H1 (cell line): ENCODE measurements around the gene SNRPD3. TPM values are rescaled to one million over a fixed set of nuclear protein-coding genes. Genes with fewer than 3 reads are reported as not detected.

Experiments used
- CTCF ChIA-PET: fragments of 300-600 bp; sonication (Branson Sonifier 250); formaldehyde crosslinking; loops from one replicate; lab custom pipeline; 2021; ENCODE audit not compliant: partially characterized antibody; lab: Charles Lee
- POLR2A ChIA-PET: fragments of 300-600 bp; sonication (Branson Sonifier 250); formaldehyde crosslinking; loops from one replicate; lab custom pipeline; 2021; ENCODE audit warnings: inconsistent platforms; ENCODE audit not compliant: partially characterized antibody; lab: Charles Lee
- DNase-seq, 2 experiments: peaks; one replicate each; pipeline versions ENCODE4 v3.0.0 to v3.0.0-alpha.2; 2010 to 2022; ENCODE audit warnings: low spot score in 2 of 2, low read depth in 1 of 2, mixed read lengths in 1 of 2
- FAIRE-seq: peaks from 2 replicates; lab custom pipeline; 2011; peaks lifted over from hg19 to GRCh38; lab: Jason Lieb, UNC
- H2AFZ ChIP-seq: 2 replicates; pipeline ENCODE4 v1.8.1; 2012; ENCODE audit warnings: low read length, inconsistent platforms
- H2AK5ac ChIP-seq: 2 replicates; pipeline ENCODE4 v1.6.1; 2013; ENCODE audit warnings: low read depth, low read length
- H2BK120ac ChIP-seq: replicated peaks from 2 replicates; pipeline ENCODE3; 2013; ENCODE audit warnings: low read depth, low read length, inconsistent platforms
- H2BK12ac ChIP-seq: 2 replicates; pipeline ENCODE4 v1.6.1; 2013; ENCODE audit warnings: low read depth, low read length
- H2BK15ac ChIP-seq: 2 replicates; pipeline ENCODE4 v1.6.1; 2013; ENCODE audit warnings: low read length
- H2BK20ac ChIP-seq: 2 replicates; pipeline ENCODE4 v1.6.1; 2013; ENCODE audit warnings: low read length
- H2BK5ac ChIP-seq: 2 replicates; pipeline ENCODE4 v1.6.1; 2013; ENCODE audit warnings: low read depth, low read length
- H3K14ac ChIP-seq: 2 replicates; pipeline ENCODE4 v1.6.1; 2013; ENCODE audit warnings: inconsistent platforms; ENCODE audit not compliant: insufficient read length
- H3K18ac ChIP-seq: 2 replicates; pipeline ENCODE4 v1.6.1; 2013; ENCODE audit warnings: low read length; ENCODE audit errors: extremely low read depth
- H3K23ac ChIP-seq: 2 replicates; pipeline ENCODE4 v1.6.1; 2013; ENCODE audit warnings: inconsistent platforms; ENCODE audit not compliant: insufficient read length
- H3K23me2 ChIP-seq: 2 replicates; pipeline ENCODE4 v1.6.1; 2013; ENCODE audit warnings: low read depth, low read length
- H3K27ac ChIP-seq: 2 replicates; pipeline ENCODE4 v1.6.1; 2011; ENCODE audit warnings: low read depth, low read length, inconsistent platforms
- H3K27me3 ChIP-seq, 4 experiments: replicated peaks in 1 of 4; 1 replicate in 1 of 4; 2 replicates in 3 of 4; pipeline versions ENCODE4 v1.6.1 to v1.8.1; 2011 to 2013; ENCODE audit warnings: low read length in 3 of 4, mild to moderate bottlenecking in 3 of 4, inconsistent platforms in 2 of 4, mixed read lengths in 2 of 4, moderate library complexity in 1 of 4; ENCODE audit not compliant: control insufficient read depth in 3 of 4, insufficient read depth in 3 of 4; ENCODE audit errors: extremely low read depth in 1 of 4
- H3K36me3 ChIP-seq, 4 experiments: 2 replicates each; pipeline versions ENCODE4 v1.6.1 to v1.8.1; 2011 to 2013; ENCODE audit warnings: mild to moderate bottlenecking in 4 of 4, low read length in 3 of 4, moderate library complexity in 2 of 4, control low read depth in 1 of 4, inconsistent platforms in 1 of 4; ENCODE audit not compliant: insufficient read depth in 4 of 4, control insufficient read depth in 2 of 4
- H3K4ac ChIP-seq: replicated peaks from 2 replicates; pipeline ENCODE3; 2013; ENCODE audit warnings: low read length, low read depth, mixed read lengths, inconsistent platforms; ENCODE audit not compliant: insufficient read length
- H3K4me1 ChIP-seq, 4 experiments: replicated peaks in 1 of 4; 1 replicate in 1 of 4; 2 replicates in 3 of 4; pipeline versions ENCODE4 v1.6.1 to v1.8.1; 2011 to 2013; ENCODE audit warnings: low read length in 3 of 4, inconsistent platforms in 2 of 4, mixed read lengths in 1 of 4; ENCODE audit not compliant: insufficient read depth in 4 of 4, control insufficient read depth in 3 of 4
- H3K4me2 ChIP-seq, 2 experiments: 2 replicates each; pipeline versions ENCODE4 v1.6.1 to v1.8.1; 2011 to 2013; ENCODE audit warnings: low read depth in 2 of 2, low read length in 2 of 2, control low read depth in 1 of 2, inconsistent platforms in 1 of 2, mild to moderate bottlenecking in 1 of 2; ENCODE audit not compliant: insufficient read depth in 1 of 2
- H3K4me3 ChIP-seq, 4 experiments: fragments of 200-600, 300-600 bp in 1 of 4; sonication (generic), shearing (Covaris generic), sonication (Bioruptor Twin) in 1 of 4; 2 replicates each; pipeline versions ENCODE4 v1.5.1 to v1.8.1; 2011 to 2016; ENCODE audit warnings: low read length in 4 of 4, low read depth in 3 of 4, control low read depth in 2 of 4, inconsistent platforms in 2 of 4, mild to moderate bottlenecking in 2 of 4, mixed read lengths in 1 of 4, moderate library complexity in 1 of 4; ENCODE audit not compliant: insufficient read depth in 2 of 4; ENCODE audit errors: extremely low read depth in 1 of 4
- H3K56ac ChIP-seq: replicated peaks from 2 replicates; pipeline ENCODE3; 2013; ENCODE audit warnings: low read depth, mild to moderate bottlenecking, mixed read lengths, low read length, inconsistent platforms; ENCODE audit not compliant: insufficient read length
- H3K79me1 ChIP-seq: 2 replicates; pipeline ENCODE4 v1.6.1; 2013; ENCODE audit warnings: low read depth, low read length, control low read depth
- H3K79me2 ChIP-seq, 2 experiments: 2 replicates each; pipeline versions ENCODE4 v1.6.1 to v1.8.1; 2012 to 2013; ENCODE audit warnings: low read length in 2 of 2, mild to moderate bottlenecking in 2 of 2, inconsistent platforms in 1 of 2; ENCODE audit not compliant: insufficient read depth in 2 of 2, control insufficient read depth in 1 of 2
- H3K9ac ChIP-seq, 4 experiments: replicated peaks in 1 of 4; 1 replicate in 1 of 4; 2 replicates in 3 of 4; pipeline versions ENCODE4 v1.6.1 to v1.8.1; 2011 to 2013; ENCODE audit warnings: low read depth in 3 of 4, low read length in 3 of 4, control low read depth in 2 of 4, mild to moderate bottlenecking in 2 of 4, moderate library complexity in 2 of 4, inconsistent platforms in 1 of 4; ENCODE audit errors: extremely low read depth in 1 of 4
- H3K9me3 ChIP-seq, 2 experiments: 2 replicates each; pipeline versions ENCODE4 v1.6.1 to v1.8.1; 2012 to 2013; ENCODE audit warnings: mild to moderate bottlenecking in 2 of 2, moderate library complexity in 2 of 2, control low read depth in 1 of 2, inconsistent platforms in 1 of 2, low read depth in 1 of 2, low read length in 1 of 2, mixed read lengths in 1 of 2; ENCODE audit not compliant: insufficient read depth in 2 of 2
- H4K20me1 ChIP-seq, 2 experiments: replicated peaks in 1 of 2; 2 replicates each; pipeline versions ENCODE3 to v1.8.1; 2011 to 2013; ENCODE audit warnings: inconsistent platforms in 2 of 2, low read length in 2 of 2, mild to moderate bottlenecking in 1 of 2; ENCODE audit not compliant: insufficient read depth in 2 of 2, control insufficient read depth in 1 of 2
- H4K5ac ChIP-seq: 2 replicates; pipeline ENCODE4 v1.6.1; 2013; ENCODE audit warnings: low read length, low read depth, mixed read lengths, inconsistent platforms; ENCODE audit not compliant: insufficient read length
- H4K8ac ChIP-seq: 2 replicates; pipeline ENCODE4 v1.8.0; 2013; ENCODE audit warnings: mild to moderate bottlenecking, moderate library complexity, low read length, inconsistent platforms; ENCODE audit not compliant: insufficient read depth; ENCODE audit errors: extremely low read depth
- H4K91ac ChIP-seq: replicated peaks from 2 replicates; pipeline ENCODE3; 2013; ENCODE audit warnings: low read length, mixed read lengths, inconsistent platforms; ENCODE audit not compliant: insufficient read length
- BCL11A ChIP-seq, 2 experiments: IDR thresholded peaks; one replicate each; pipeline ENCODE4 v1.6.1; 2011; ENCODE audit warnings: low read depth in 2 of 2, low read length in 2 of 2, mild to moderate bottlenecking in 2 of 2
- PHF8 ChIP-seq: fragments of 200-600 bp; sonication (generic); conservative IDR thresholded peaks from 2 replicates; pipeline ENCODE4 v1.7.1; 2012; ENCODE audit warnings: low read depth, mild to moderate bottlenecking, inconsistent platforms, low read length, moderate library complexity
- WGBS, 2 experiments: shearing (Covaris generic) in 1 of 2; methylation state at CpG; one replicate each; pipeline versions ENCODE4 v1.1.6 to v1.1.7; 2013 to 2015; ENCODE audit warnings: low lambda C conversion rate in 2 of 2, mixed read lengths in 2 of 2, inconsistent platforms in 1 of 2, low coverage in 1 of 2, missing lambda C conversion rate in 1 of 2; ENCODE audit not compliant: insufficient replicate concordance in 2 of 2, insufficient coverage in 1 of 2, insufficient read length in 1 of 2; ENCODE audit errors: extremely low coverage in 1 of 2, missing lambda C conversion rate in 1 of 2; 5-methylcytosine and 5-hydroxymethylcytosine counted together
- polyA plus RNA-seq, 7 experiments: library from polyadenylated mRNA; depleted of rRNA in 3 of 7; stranded (reverse) in 5 of 7; unstranded in 2 of 7; fragments of >200 nt in 5 of 7; fragments of 200-250 nt in 2 of 7; gene quantifications; 1 replicate in 5 of 7; 2 replicates in 1 of 7; 4 replicates in 1 of 7; pipeline versions ENCODE4 v1.2.1 to v1.2.3, GENCODE V29; 2011 to 2013; ENCODE audit warnings: missing spikeins in 2 of 7, mixed read lengths in 2 of 7
- total RNA-seq: library from RNA; stranded (reverse); fragmentation: NEBNext Ultra II Directional; extraction: Animal tissue kit (Norgen Biotek cat#: 25700); gene quantifications from 2 replicates; pipeline ENCODE4 v1.2.1, GENCODE V29; 2021

SNRPD3 gene
- total and polyA plus RNA-seq, 2 of the 8 experiments (the other 6 are each of a cell fraction or from before 2014, with no cell fraction given) = 200 to 455 TPM

GRCh38 chr22:24542641-24543040 lies 13.2 kb upstream of the SNRPD3 start:
- no peaks in the 10 kb centered on the region for H3K27me3 ChIP-seq
- no peak overlapping the region for H3K56ac ChIP-seq
- H4K20me1 ChIP-seq = peaks cover 0 to 12% of the 10 kb centered on the region in 2 experiments
- no peak overlapping the region for H2BK12ac ChIP-seq
- H3K4me2 ChIP-seq = no peak overlapping the region
- no peak overlapping the region for H2BK120ac ChIP-seq
- ChIA-PET POLR2A (interaction anchor here (0.9 to 1.9 kb wide), 2 partner anchors 10 to 13 kb away, joined by 6 to 8 read pairs; partner anchors contain the start of gene SNRPD3), CTCF (no interaction called here)
- no peak overlapping the region for H2BK20ac ChIP-seq
- H4K91ac ChIP-seq = no peak overlapping the region
- no peak overlapping the region for H3K4ac ChIP-seq
- H3K9me3 ChIP-seq = no peaks in the 10 kb centered on the region
- no peak overlapping the region for H2AK5ac ChIP-seq
- TF ChIP-seq PHF8 (no peak), BCL11A (IDR thresholded peaks at IDR 0.05; ENCODE audit: low read depth in 2 of 2, low read length in 2 of 2) (no peak)
- no peak overlapping the region for H3K18ac ChIP-seq
- H3K9ac ChIP-seq = no peak overlapping the region
- FAIRE-seq = no peak
- H2BK15ac ChIP-seq = no peak overlapping the region
- H3K4me1 ChIP-seq = no peaks in the 10 kb centered on the region
- H3K79me2 ChIP-seq = no peaks in the 10 kb centered on the region
- WGBS, 2 experiments = 96% methylated on average over 8 of the region's 9 CpGs; no CpG with 5 or more reads in 1 of the 2 experiments
- no peak overlapping the region; the same call in 1 of the 2 replicates for H2BK5ac ChIP-seq
- H3K27ac ChIP-seq = no peak overlapping the region
- H2AFZ ChIP-seq = no peak overlapping the region
- H3K36me3 ChIP-seq = peaks cover 22 to 51% (median 36%) of the 10 kb centered on the region in 4 experiments
- no peaks in the 10 kb centered on the region for H3K23me2 ChIP-seq
- no peak overlapping the region for H4K5ac ChIP-seq
- H3K4me3 ChIP-seq = no peak overlapping the region
- H3K14ac ChIP-seq = no peak overlapping the region
- DNase-seq = no peak
- H4K8ac ChIP-seq = no peak overlapping the region
- no peaks in the 10 kb centered on the region for H3K79me1 ChIP-seq
- H3K23ac ChIP-seq = no peak overlapping the region
